Dendritic cell treated with granulocyte-macrophage colony-stimulating factor and Interleukin-4, amounts not matched to agents 40 ng/mL and 50 ng/mL, for 4 days (primary cell): ENCODE results near the gene PCNX2.
"Not testable (repeated sequence)": the region's sequence is repeated elsewhere in the genome, so short reads cannot be mapped to it uniquely, and the experiment has no call there.

ENCODE experiments used
- H3K27ac Mint-ChIP-seq: one replicate; pipeline ENCODE4 v1.8.0; 2022; ENCODE audit warnings: mild to moderate bottlenecking, mixed read lengths
- H3K27me3 Mint-ChIP-seq: one replicate; pipeline ENCODE4 v1.8.0; 2022; ENCODE audit warnings: mild to moderate bottlenecking, mixed read lengths
- H3K36me3 Mint-ChIP-seq: one replicate; pipeline ENCODE4 v1.8.0; 2022; ENCODE audit warnings: low read depth, mixed read lengths
- H3K4me1 Mint-ChIP-seq: one replicate; pipeline ENCODE4 v1.8.0; 2022; ENCODE audit warnings: low read depth, mixed read lengths
- H3K4me3 Mint-ChIP-seq: one replicate; pipeline ENCODE4 v1.8.0; 2022; ENCODE audit warnings: mild to moderate bottlenecking, moderate library complexity, mixed read lengths
- H3K9me3 Mint-ChIP-seq: one replicate; pipeline ENCODE4 v1.8.0; 2022; ENCODE audit warnings: mixed read lengths
- intact Hi-C: fragments of 100-400 bp; cut with micrococcal nuclease; formaldehyde crosslinking; loops from one replicate; pipeline ENCODE4 v1.15.0; 2022

The PCNX2 gene

GRCh38 chr1:233006108-233006507, 289.4 kb downstream of the PCNX2 start:
- no peaks in the 10 kb centered on the region for H3K9me3 Mint-ChIP-seq
- H3K4me1 Mint-ChIP-seq = no peaks in the 10 kb centered on the region
- H3K27ac Mint-ChIP-seq = no peak overlapping the region
- no peaks in the 10 kb centered on the region for H3K36me3 Mint-ChIP-seq
- no peak overlapping the region for H3K4me3 Mint-ChIP-seq
- no peaks in the 10 kb centered on the region for H3K27me3 Mint-ChIP-seq
- intact Hi-C loops = no loop called here

- Mint-ChIP-seq H3K9me3 (no peaks in the 10 kb centered on the region), H3K4me1 (no peaks in the 10 kb centered on the region), H3K4me3 (no peak overlapping the region), H3K36me3 (no peaks in the 10 kb centered on the region), H3K27ac (no peak overlapping the region), H3K27me3 (no peaks in the 10 kb centered on the region)
- intact Hi-C loops = no loop called here
Measured at GRCh38 chr1:233005703-233006102, 289.8 kb downstream of the PCNX2 start.

GRCh38 chr1:233005156-233005555, 290.4 kb downstream of the PCNX2 start:
- Mint-ChIP-seq H3K4me1 (no peaks in the 10 kb centered on the region), H3K36me3 (peaks cover 5% of the 10 kb centered on the region)
- intact Hi-C loops = no loop called here

GRCh38 chr1:233004451-233004850, 291.1 kb downstream of the PCNX2 start:
- Mint-ChIP-seq H3K27me3 (no peaks in the 10 kb centered on the region), H3K36me3 (peaks cover 9% of the 10 kb centered on the region), H3K4me3 (no peak overlapping the region), H3K9me3 (no peaks in the 10 kb centered on the region), H3K27ac (no peak overlapping the region), H3K4me1 (no peaks in the 10 kb centered on the region)
- intact Hi-C loops = no loop called here

More at GRCh38 chr1:233005156-233005555, 290.4 kb downstream of the PCNX2 start:
- H3K27ac Mint-ChIP-seq = no peak overlapping the region
- no peaks in the 10 kb centered on the region for H3K27me3 Mint-ChIP-seq
- H3K4me3 Mint-ChIP-seq = no peak overlapping the region
- H3K9me3 Mint-ChIP-seq = no peaks in the 10 kb centered on the region

GRCh38 chr1:233003638-233004037, 291.9 kb downstream of the PCNX2 start:
- intact Hi-C loops, H3K9me3 Mint-ChIP-seq, H3K36me3 Mint-ChIP-seq, H3K27me3 Mint-ChIP-seq, H3K4me3 Mint-ChIP-seq, H3K27ac Mint-ChIP-seq, H3K4me1 Mint-ChIP-seq: not testable (repeated sequence)

GRCh38 chr1:232999956-233000625, 295.4 kb downstream of the PCNX2 start:
- Mint-ChIP-seq H3K27ac (no peak overlapping the region), H3K27me3 (no peaks in the 10 kb centered on the region), H3K4me1 (no peaks in the 10 kb centered on the region), H3K36me3 (peaks cover 22% of the 10 kb centered on the region), H3K4me3 (no peak overlapping the region), H3K9me3 (no peaks in the 10 kb centered on the region)
- intact Hi-C loops = no loop called here

- Mint-ChIP-seq H3K27ac (no peak overlapping the region), H3K4me3 (no peak overlapping the region), H3K27me3 (no peaks in the 10 kb centered on the region), H3K36me3 (peaks cover 31% of the 10 kb centered on the region), H3K9me3 (peaks cover 5% of the 10 kb centered on the region), H3K4me1 (no peaks in the 10 kb centered on the region)
- intact Hi-C loops = no loop called here
Measured at GRCh38 chr1:232998646-232999045, 296.9 kb downstream of the PCNX2 start.

GRCh38 chr1:232998138-232998537, 297.4 kb downstream of the PCNX2 start:
- Mint-ChIP-seq H3K4me3 (no peak overlapping the region), H3K27ac (no peak overlapping the region), H3K9me3 (peaks cover 11% of the 10 kb centered on the region), H3K36me3 (peaks cover 36% of the 10 kb centered on the region), H3K27me3 (no peaks in the 10 kb centered on the region), H3K4me1 (no peaks in the 10 kb centered on the region)
- intact Hi-C loops = no loop called here

- Mint-ChIP-seq H3K9me3 (peaks cover 14% of the 10 kb centered on the region), H3K27me3 (no peaks in the 10 kb centered on the region), H3K4me1 (no peaks in the 10 kb centered on the region), H3K27ac (no peak overlapping the region), H3K4me3 (no peak overlapping the region), H3K36me3 (peaks cover 38% of the 10 kb centered on the region)
- intact Hi-C loops = no loop called here
Measured at GRCh38 chr1:232996143-232996542, 299.4 kb downstream of the PCNX2 start.

- Mint-ChIP-seq H3K4me3 (no peak overlapping the region), H3K27ac (no peak overlapping the region), H3K4me1 (no peaks in the 10 kb centered on the region), H3K27me3 (no peaks in the 10 kb centered on the region), H3K9me3 (peaks cover 14% of the 10 kb centered on the region), H3K36me3 (peaks cover 33% of the 10 kb centered on the region)
- intact Hi-C loops = no loop called here
Measured at GRCh38 chr1:232995189-232995588, 300.3 kb downstream of the PCNX2 start.

GRCh38 chr1:232993555-232993954, 302.0 kb downstream of the PCNX2 start:
- intact Hi-C loops = no loop called here
- Mint-ChIP-seq H3K36me3 (peaks cover 29% of the 10 kb centered on the region), H3K27ac (no peak overlapping the region), H3K9me3 (peaks cover 14% of the 10 kb centered on the region), H3K27me3 (no peaks in the 10 kb centered on the region), H3K4me3 (no peak overlapping the region), H3K4me1 (no peaks in the 10 kb centered on the region)

- Mint-ChIP-seq H3K9me3 (peaks cover 14% of the 10 kb centered on the region), H3K27ac (no peak overlapping the region), H3K4me3 (no peak overlapping the region), H3K36me3 (peaks cover 16% of the 10 kb centered on the region), H3K4me1 (no peaks in the 10 kb centered on the region), H3K27me3 (no peaks in the 10 kb centered on the region)
- intact Hi-C loops = no loop called here
Measured at GRCh38 chr1:232992227-232992626, 303.3 kb downstream of the PCNX2 start.

GRCh38 chr1:232991238-232991637, 304.3 kb downstream of the PCNX2 start:
- Mint-ChIP-seq H3K4me3 (no peak overlapping the region), H3K36me3 (peaks cover 16% of the 10 kb centered on the region), H3K4me1 (no peaks in the 10 kb centered on the region), H3K27me3 (no peaks in the 10 kb centered on the region), H3K27ac (no peak overlapping the region), H3K9me3 (peaks cover 14% of the 10 kb centered on the region)
- intact Hi-C loops = no loop called here

- Mint-ChIP-seq H3K4me1 (no peaks in the 10 kb centered on the region), H3K4me3 (no peak overlapping the region), H3K27ac (no peak overlapping the region), H3K36me3 (peaks cover 16% of the 10 kb centered on the region), H3K9me3 (peaks cover 14% of the 10 kb centered on the region), H3K27me3 (no peaks in the 10 kb centered on the region)
- intact Hi-C loops = no loop called here
Measured at GRCh38 chr1:232990176-232991128, 305.1 kb downstream of the PCNX2 start.
